Hepatocyte (in vitro differentiated cells): ENCODE measurements around the gene TMEM176A. TPM values are rescaled to one million over a fixed set of nuclear protein-coding genes. Genes with fewer than 3 reads are reported as not detected.
A peak's percentile ranks its signal among the peaks of the same experiment; 100 is the strongest.

Experiments used
- DNase-seq: peaks from one replicate; pipeline ENCODE4 v3.0.0-alpha.2; 2016; ENCODE audit warnings: low spot score
- H2AFZ ChIP-seq: fragments of 200-600 bp; sonication (generic); 2 replicates; pipeline ENCODE4 v1.6.0; 2016; ENCODE audit warnings: antibody characterized with exemption, mild to moderate bottlenecking
- H3K27ac ChIP-seq: fragments of 200-600 bp; sonication (generic); 2 replicates; pipeline ENCODE4 v1.5.1; 2016; ENCODE audit warnings: mild to moderate bottlenecking
- H3K27me3 ChIP-seq: fragments of 200-600 bp; sonication (generic); 2 replicates; pipeline ENCODE4 v1.6.1; 2016
- H3K36me3 ChIP-seq: fragments of 200-600 bp; sonication (generic); replicated peaks from 2 replicates; pipeline ENCODE4 v1.5.1; 2016; ENCODE audit warnings: low read depth; ENCODE audit not compliant: insufficient read depth
- H3K4me1 ChIP-seq: fragments of 200-600 bp; sonication (generic); 2 replicates; pipeline ENCODE4 v1.5.1; 2016; ENCODE audit warnings: mild to moderate bottlenecking, moderate library complexity; ENCODE audit not compliant: insufficient read depth
- H3K4me2 ChIP-seq: fragments of 200-600 bp; sonication (generic); 2 replicates; pipeline ENCODE4 v1.6.0; 2016
- H3K4me3 ChIP-seq: fragments of 200-600 bp; sonication (generic); 2 replicates; pipeline ENCODE4 v1.5.1; 2016; ENCODE audit warnings: mild to moderate bottlenecking
- H3K79me2 ChIP-seq: fragments of 200-600 bp; sonication (generic); 2 replicates; pipeline ENCODE4 v1.6.0; 2017; ENCODE audit warnings: mild to moderate bottlenecking
- H3K9me2 ChIP-seq: fragments of 200-600 bp; sonication (generic); replicated peaks from 2 replicates; pipeline ENCODE4 v1.6.0; 2017; ENCODE audit warnings: mild to moderate bottlenecking; ENCODE audit not compliant: insufficient read depth
- H3K9me3 ChIP-seq: fragments of 200-600 bp; sonication (generic); 2 replicates; pipeline ENCODE4 v1.5.1; 2016; ENCODE audit warnings: low read depth, mild to moderate bottlenecking
- H4K20me1 ChIP-seq: fragments of 200-600 bp; sonication (generic); 2 replicates; pipeline ENCODE4 v1.6.0; 2016; ENCODE audit warnings: mild to moderate bottlenecking; ENCODE audit not compliant: insufficient read depth, poor library complexity, severe bottlenecking
- EZH2 ChIP-seq: fragments of 200-600 bp; sonication (generic); IDR thresholded peaks from 2 replicates; pipeline ENCODE4 v1.6.1; 2016; ENCODE audit warnings: antibody characterized with exemption, mild to moderate bottlenecking, borderline replicate concordance
- EZH2phosphoT487 ChIP-seq: fragments of 200-600 bp; sonication (generic); IDR thresholded peaks from one replicate; pipeline ENCODE4 v1.6.1; 2018; ENCODE audit warnings: antibody characterized with exemption, mild to moderate bottlenecking, low read depth, moderate library complexity; ENCODE audit not compliant: unreplicated experiment, severe bottlenecking
- WGBS: methylation state at CpG from one replicate; pipeline ENCODE4 v1.1.6; 2016; ENCODE audit warnings: low lambda C conversion rate; ENCODE audit errors: missing lambda C conversion rate; 5-methylcytosine and 5-hydroxymethylcytosine counted together
- polyA plus RNA-seq: library from polyadenylated mRNA; unstranded; fragments of >200 nt; fragmentation: Nextera tagmentation; extraction: Ambion mirVana; gene quantifications from 2 replicates; pipeline ENCODE4 v1.2.1, GENCODE V29; 2016
- total RNA-seq: library from RNA; depleted of rRNA; stranded (reverse); fragments of >200 nt; gene quantifications from 2 replicates; pipeline ENCODE4 v1.2.3, GENCODE V29; 2014
- TF ChIP-seq, protein P1 (sequence below): fragments of 200-600 bp; sonication (generic); IDR thresholded peaks from 2 replicates; pipeline ENCODE4 v1.5.1; 2016; ENCODE audit warnings: antibody characterized with exemption, mild to moderate bottlenecking; ENCODE audit not compliant: poor library complexity

The TMEM176A gene
- total and polyA plus RNA-seq, 2 experiments from 2014 or later: 202 to 343 TPM

DNA sequence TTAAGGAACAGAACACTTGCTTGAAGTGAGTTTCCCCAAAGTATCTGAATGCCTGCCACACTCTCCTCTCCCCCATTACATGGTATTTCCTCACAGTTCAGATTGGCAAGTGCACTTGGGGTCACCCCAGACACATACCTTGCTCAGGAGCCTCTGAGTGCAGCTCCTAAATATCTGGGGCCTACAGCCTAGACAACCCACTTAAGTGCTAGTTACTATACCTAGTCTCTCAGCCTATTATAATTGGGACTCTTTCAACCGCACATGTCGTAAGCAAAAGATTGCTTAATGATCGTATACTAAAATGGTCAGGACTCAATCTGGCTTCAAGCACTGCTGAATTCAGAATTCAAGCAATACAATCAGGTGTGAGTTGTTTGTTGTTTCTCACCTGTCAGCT is 20.3 kb upstream of the TMEM176A start:
- Histone ChIP-seq H3K4me2 (no peak overlapping the region), H3K36me3 (no peaks in the 10 kb centered on the region), H3K4me3 (no peak overlapping the region), H3K27ac (peak overlapping the region; percentile 50), H3K27me3 (no peaks in the 10 kb centered on the region), H4K20me1 (no peaks in the 10 kb centered on the region), H3K9me2 (no peaks in the 10 kb centered on the region), H3K79me2 (no peaks in the 10 kb centered on the region), H2AFZ (no peak overlapping the region), H3K9me3 (no peaks in the 10 kb centered on the region), H3K4me1 (peaks cover 27% of the 10 kb centered on the region)
- no peak for DNase-seq
- WGBS: 83% methylated on average over 3 of the region's 3 CpGs
- no peak for TF ChIP-seq EZH2phosphoT487
- TF ChIP-seq EZH2: no peak
- TF ChIP-seq, protein P1, sequence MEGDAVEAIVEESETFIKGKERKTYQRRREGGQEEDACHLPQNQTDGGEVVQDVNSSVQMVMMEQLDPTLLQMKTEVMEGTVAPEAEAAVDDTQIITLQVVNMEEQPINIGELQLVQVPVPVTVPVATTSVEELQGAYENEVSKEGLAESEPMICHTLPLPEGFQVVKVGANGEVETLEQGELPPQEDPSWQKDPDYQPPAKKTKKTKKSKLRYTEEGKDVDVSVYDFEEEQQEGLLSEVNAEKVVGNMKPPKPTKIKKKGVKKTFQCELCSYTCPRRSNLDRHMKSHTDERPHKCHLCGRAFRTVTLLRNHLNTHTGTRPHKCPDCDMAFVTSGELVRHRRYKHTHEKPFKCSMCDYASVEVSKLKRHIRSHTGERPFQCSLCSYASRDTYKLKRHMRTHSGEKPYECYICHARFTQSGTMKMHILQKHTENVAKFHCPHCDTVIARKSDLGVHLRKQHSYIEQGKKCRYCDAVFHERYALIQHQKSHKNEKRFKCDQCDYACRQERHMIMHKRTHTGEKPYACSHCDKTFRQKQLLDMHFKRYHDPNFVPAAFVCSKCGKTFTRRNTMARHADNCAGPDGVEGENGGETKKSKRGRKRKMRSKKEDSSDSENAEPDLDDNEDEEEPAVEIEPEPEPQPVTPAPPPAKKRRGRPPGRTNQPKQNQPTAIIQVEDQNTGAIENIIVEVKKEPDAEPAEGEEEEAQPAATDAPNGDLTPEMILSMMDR: no peak

DNA sequence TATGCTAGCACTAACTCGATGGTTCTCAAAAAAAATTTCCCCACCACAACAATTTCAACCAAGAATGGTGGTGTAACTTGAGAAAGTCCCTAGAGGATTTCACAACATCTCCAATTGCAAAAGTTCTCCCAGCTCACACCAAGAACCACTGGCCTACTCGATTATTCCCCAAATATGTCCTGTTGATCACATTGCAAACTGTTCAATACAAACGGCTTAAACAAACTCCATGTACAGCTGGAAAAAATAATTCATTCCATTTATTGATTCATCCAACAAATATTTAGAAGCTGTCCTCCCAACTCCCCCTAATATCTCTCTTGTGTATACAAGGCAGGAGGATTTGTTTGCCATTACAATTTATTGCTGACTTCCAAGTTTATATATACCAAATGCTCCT is 19.5 kb upstream of the TMEM176A start:
- Histone ChIP-seq H3K79me2 (no peaks in the 10 kb centered on the region), H2AFZ (no peak overlapping the region), H3K4me2 (no peak overlapping the region), H3K27me3 (no peaks in the 10 kb centered on the region), H3K27ac (peak overlapping the region; percentile 50), H3K4me1 (peaks cover 34% of the 10 kb centered on the region), H3K4me3 (no peak overlapping the region), H3K9me2 (no peaks in the 10 kb centered on the region), H3K9me3 (no peaks in the 10 kb centered on the region), H4K20me1 (no peaks in the 10 kb centered on the region), H3K36me3 (no peaks in the 10 kb centered on the region)
- TF ChIP-seq, protein P1: no peak
- DNase-seq: no peak
- WGBS: 35% methylated on average over 3 of the region's 3 CpGs

DNA sequence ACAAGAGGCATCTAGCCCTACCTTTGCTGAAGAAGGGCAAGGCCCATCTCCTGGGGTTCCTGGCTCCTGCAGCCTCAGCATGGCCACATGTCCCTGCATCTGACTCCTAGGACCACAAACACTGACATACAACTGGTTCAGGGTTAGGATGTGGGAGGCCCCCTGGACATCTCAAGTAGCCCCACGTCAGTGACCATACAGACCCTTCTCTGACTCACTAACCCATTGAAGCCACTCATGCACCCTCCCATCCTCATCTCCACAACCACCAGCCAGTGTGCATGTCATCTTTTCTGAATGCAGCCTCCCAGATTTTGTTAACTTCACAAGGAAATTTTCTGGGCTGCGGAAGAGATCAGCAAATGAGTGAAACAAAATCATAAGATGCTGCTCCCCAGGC is 18.6 kb upstream of the TMEM176A start:
- Histone ChIP-seq H3K9me3 (no peaks in the 10 kb centered on the region), H3K27me3 (no peaks in the 10 kb centered on the region), H2AFZ (no peak overlapping the region), H3K4me1 (peaks cover 38% of the 10 kb centered on the region), H3K9me2 (no peaks in the 10 kb centered on the region), H3K4me2 (no peak overlapping the region), H3K79me2 (no peaks in the 10 kb centered on the region), H3K27ac (no peak overlapping the region), H4K20me1 (no peaks in the 10 kb centered on the region), H3K36me3 (no peaks in the 10 kb centered on the region), H3K4me3 (no peak overlapping the region)
- no peak for TF ChIP-seq EZH2phosphoT487
- TF ChIP-seq, protein P1: no peak
- TF ChIP-seq EZH2: no peak
- DNase-seq: no peak
- 100% methylated on average over 2 of the region's 2 CpGs for WGBS
